Activated T-helper 1 cell treated with anti-CD3 and anti-CD28 coated beads, Interleukin-12 subunit alpha, Interleukin-12 subunit beta, Interleukin-2, Interleukin-4 antibody, amounts not matched to agents 30 ng/mL and 10 ng/mL and 1 ng/mL, durations not matched to agents 14 hours and 24 hours and 36 hours (primary cell): ENCODE results near the gene AGPAT3. TPM values are rescaled to one million over a fixed set of nuclear protein-coding genes. Genes with fewer than 3 reads are reported as not detected.
A peak's percentile ranks its signal among the peaks of the same experiment; 100 is the strongest.

Experiments
- DNase-seq: peaks from one replicate; pipeline ENCODE4 v3.0.0; 2021; ENCODE audit warnings: low spot score
- H3K27ac Mint-ChIP-seq: one replicate; pipeline ENCODE4 v1.8.0; 2021; ENCODE audit warnings: mild to moderate bottlenecking, mixed read lengths
- H3K27me3 Mint-ChIP-seq: one replicate; pipeline ENCODE4 v1.8.0; 2022; ENCODE audit warnings: mild to moderate bottlenecking, moderate library complexity, mixed read lengths; ENCODE audit not compliant: insufficient read depth
- H3K36me3 Mint-ChIP-seq: one replicate; pipeline ENCODE4 v1.8.0; 2021; ENCODE audit warnings: low read depth, mixed read lengths
- H3K4me1 Mint-ChIP-seq: one replicate; pipeline ENCODE4 v1.8.0; 2021; ENCODE audit warnings: low read depth, mixed read lengths
- H3K4me3 Mint-ChIP-seq: one replicate; pipeline ENCODE4 v1.8.0; 2021; ENCODE audit warnings: mild to moderate bottlenecking, moderate library complexity, mixed read lengths
- H3K9me3 Mint-ChIP-seq: one replicate; pipeline ENCODE4 v1.8.0; 2021; ENCODE audit warnings: mixed read lengths
- intact Hi-C: fragments of 100-400 bp; cut with micrococcal nuclease; formaldehyde crosslinking; loops from one replicate; pipeline ENCODE4 v1.15.1; 2024
- total RNA-seq: library from RNA; stranded (reverse); gene quantifications from 2 replicates; pipeline ENCODE4 v1.2.3, GENCODE V29; 2022

AGPAT3 gene
- total RNA-seq, 1 donor from 2014 or later: 127 TPM

- H3K4me1 Mint-ChIP-seq: no peaks in the 10 kb centered on the region
- H3K27me3 Mint-ChIP-seq: peaks cover 3% of the 10 kb centered on the region
- H3K27ac Mint-ChIP-seq: no peak overlapping the region
- H3K9me3 Mint-ChIP-seq: no peaks in the 10 kb centered on the region
- no peaks in the 10 kb centered on the region for H3K36me3 Mint-ChIP-seq
- no peak overlapping the region for H3K4me3 Mint-ChIP-seq
- no peak for DNase-seq
- intact Hi-C loops: no loop called here
Measured at GRCh38 chr21:43825936-43826622, 38.9 kb upstream of the AGPAT3 start.

DNA sequence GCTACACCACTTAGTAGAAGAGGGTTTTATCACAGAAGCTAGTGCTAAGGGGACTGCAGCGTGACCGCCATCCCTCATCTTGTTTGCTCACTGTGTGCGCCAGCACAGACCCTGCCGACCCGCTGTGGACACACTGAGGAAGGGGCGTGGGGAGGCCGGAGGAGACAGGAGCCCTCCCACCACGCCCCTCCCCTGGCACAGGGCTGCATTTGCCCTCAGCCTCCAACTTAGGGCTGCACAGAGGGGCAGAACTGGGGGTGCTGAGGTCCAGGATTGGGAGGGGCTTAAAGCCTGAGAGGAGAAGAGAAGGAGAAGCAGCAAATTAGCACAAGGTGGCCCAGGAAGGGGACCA lies 38.4 kb upstream of the AGPAT3 start:
- Mint-ChIP-seq H3K27me3 (peaks cover 3% of the 10 kb centered on the region), H3K36me3 (no peaks in the 10 kb centered on the region), H3K27ac (no peak overlapping the region)

GRCh38 chr21:43827015-43827611 lies 37.9 kb upstream of the AGPAT3 start:
- no peaks in the 10 kb centered on the region for H3K9me3 Mint-ChIP-seq
- H3K36me3 Mint-ChIP-seq: no peaks in the 10 kb centered on the region
- no peak overlapping the region for H3K27ac Mint-ChIP-seq
- no peak overlapping the region for H3K4me3 Mint-ChIP-seq
- no peaks in the 10 kb centered on the region for H3K4me1 Mint-ChIP-seq
- intact Hi-C loops: no loop called here
- peaks cover 3% of the 10 kb centered on the region for H3K27me3 Mint-ChIP-seq
- no peak for DNase-seq

More for the DNA sequence above, 38.4 kb upstream of the AGPAT3 start:
- H3K4me3 Mint-ChIP-seq: no peak overlapping the region
- no peak for DNase-seq
- H3K4me1 Mint-ChIP-seq: no peaks in the 10 kb centered on the region
- H3K9me3 Mint-ChIP-seq: no peaks in the 10 kb centered on the region
- intact Hi-C loops: no loop called here

DNA sequence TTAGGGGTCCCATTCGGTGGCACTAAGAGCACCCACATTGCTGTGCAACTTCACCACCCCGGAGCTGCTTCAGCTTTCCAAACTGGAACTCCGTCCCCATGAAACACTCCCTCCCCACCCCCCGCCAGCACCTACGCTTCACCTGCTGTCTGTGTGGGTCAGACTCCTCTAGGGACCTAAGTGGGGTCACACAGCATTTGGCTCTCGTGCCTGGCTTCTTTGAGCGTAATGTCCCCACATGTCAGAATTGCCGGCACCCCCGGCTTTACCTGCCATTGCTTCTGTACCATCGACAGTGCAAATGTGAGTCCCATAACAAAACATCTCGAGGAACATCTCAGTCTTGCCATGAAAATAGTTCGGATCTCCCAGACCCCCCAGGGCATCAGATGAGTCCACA lies 35.9 kb upstream of the AGPAT3 start:
- intact Hi-C loops: no loop called here
- no peak overlapping the region for H3K4me3 Mint-ChIP-seq
- no peaks in the 10 kb centered on the region for H3K9me3 Mint-ChIP-seq
- H3K36me3 Mint-ChIP-seq: no peaks in the 10 kb centered on the region
- DNase-seq: no peak
- peaks cover 8% of the 10 kb centered on the region for H3K27me3 Mint-ChIP-seq
- no peak overlapping the region for H3K27ac Mint-ChIP-seq
- no peaks in the 10 kb centered on the region for H3K4me1 Mint-ChIP-seq

DNA sequence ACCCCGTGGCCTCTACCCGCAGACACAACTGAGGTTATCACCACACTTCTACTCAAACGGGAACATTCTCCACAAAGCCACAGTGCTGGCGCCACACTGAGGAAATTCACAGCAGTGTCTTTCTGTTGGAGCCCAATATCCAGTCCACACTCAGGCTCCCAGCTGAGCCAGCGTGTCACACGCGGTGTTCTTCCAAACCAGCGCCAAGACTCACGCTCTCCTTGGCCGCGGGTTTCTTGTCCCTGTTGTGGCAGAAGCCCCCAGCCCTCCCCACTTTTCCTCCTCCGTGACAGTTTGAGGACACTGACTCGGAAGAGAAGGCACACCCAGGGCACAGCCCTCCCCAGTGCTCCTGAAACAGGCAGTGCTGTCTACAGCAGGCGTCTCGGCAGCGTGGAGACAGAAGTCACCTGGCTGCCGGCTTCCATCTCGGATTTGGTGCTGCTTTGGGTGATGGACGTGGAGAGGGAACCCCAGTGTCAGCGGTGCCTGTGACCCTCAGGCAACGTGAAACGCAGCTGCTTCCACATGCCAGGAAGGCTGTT lies 35.4 kb upstream of the AGPAT3 start:
- Mint-ChIP-seq H3K27ac (no peak overlapping the region), H3K36me3 (no peaks in the 10 kb centered on the region), H3K9me3 (no peaks in the 10 kb centered on the region), H3K27me3 (peaks cover 9% of the 10 kb centered on the region), H3K4me1 (peaks cover 3% of the 10 kb centered on the region), H3K4me3 (no peak overlapping the region)
- no peak for DNase-seq
- intact Hi-C loops: no loop called here

GRCh38 chr21:43832158-43832550 lies 32.9 kb upstream of the AGPAT3 start:
- Mint-ChIP-seq H3K4me1 (peaks cover 12% of the 10 kb centered on the region), H3K36me3 (no peaks in the 10 kb centered on the region), H3K27me3 (peaks cover 31% of the 10 kb centered on the region), H3K27ac (no peak overlapping the region), H3K9me3 (no peaks in the 10 kb centered on the region), H3K4me3 (no peak overlapping the region)
- intact Hi-C loops: no loop called here
- DNase-seq: no peak

DNA sequence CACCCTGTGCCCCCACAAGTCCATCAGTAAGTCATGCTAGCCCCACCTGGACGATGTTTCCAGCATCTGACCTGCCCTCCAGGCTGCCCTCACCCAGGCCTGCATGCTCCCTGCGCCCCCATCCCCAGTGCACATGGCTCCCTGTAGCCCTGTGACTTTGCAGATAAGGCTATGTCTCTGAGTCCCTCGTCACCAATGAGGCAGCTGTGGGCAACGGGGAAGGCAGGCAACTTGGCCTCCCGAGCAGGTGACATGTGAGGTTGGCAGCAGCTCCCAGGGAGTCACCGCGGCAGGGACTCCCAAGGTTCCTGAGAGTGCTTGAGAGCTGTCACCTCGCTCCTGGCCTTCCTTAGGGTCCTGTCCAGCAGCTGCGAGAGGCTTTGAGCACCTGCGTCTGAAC lies 32.4 kb upstream of the AGPAT3 start:
- H3K4me1 Mint-ChIP-seq: peaks cover 12% of the 10 kb centered on the region
- no peak overlapping the region for H3K27ac Mint-ChIP-seq
- H3K36me3 Mint-ChIP-seq: no peaks in the 10 kb centered on the region
- H3K9me3 Mint-ChIP-seq: no peaks in the 10 kb centered on the region
- H3K27me3 Mint-ChIP-seq: peaks cover 34% of the 10 kb centered on the region
- intact Hi-C loops: no loop called here
- no peak for DNase-seq
- no peak overlapping the region for H3K4me3 Mint-ChIP-seq

DNA sequence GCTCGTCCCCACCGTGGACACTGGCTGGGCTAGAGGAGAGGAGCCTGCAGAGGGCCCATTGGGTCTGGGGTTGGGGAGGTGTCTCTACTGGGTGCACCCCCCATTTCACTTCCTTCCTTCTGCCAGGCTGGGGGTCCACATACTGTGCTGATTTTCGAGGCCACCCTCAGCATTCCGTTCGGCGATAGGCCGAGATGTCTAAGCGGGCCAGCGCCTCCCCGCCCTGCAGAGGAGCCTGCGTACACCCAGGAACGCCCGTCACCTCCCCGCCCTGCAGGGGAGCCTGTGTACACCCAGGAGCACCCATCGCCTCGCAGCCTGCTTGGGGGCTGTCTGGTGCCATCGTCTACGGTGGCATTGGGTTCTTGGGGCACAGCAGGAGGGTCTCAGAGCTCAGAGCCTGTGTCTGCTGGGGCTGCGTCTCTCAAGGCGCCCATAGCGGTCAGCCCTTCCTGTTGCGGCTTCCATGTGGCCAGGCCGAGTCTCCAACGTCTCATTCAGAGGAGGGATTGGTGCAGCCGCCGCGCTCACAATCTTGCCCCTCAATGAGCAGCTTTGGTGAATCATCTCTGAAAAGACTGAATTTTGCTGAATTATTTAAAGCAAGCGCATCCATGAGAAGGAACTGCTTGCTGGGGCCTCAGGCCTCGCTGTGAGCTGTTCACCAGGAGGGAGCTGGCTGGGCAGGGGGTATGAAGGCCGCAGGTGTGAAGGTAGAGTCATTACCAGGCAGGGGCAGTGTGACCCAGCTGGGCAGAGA lies 30.7 kb upstream of the AGPAT3 start:
- no peak overlapping the region for H3K4me3 Mint-ChIP-seq
- intact Hi-C loops: no loop called here

GRCh38 chr21:43835050-43835449 lies 30.0 kb upstream of the AGPAT3 start:
- Mint-ChIP-seq H3K36me3 (no peaks in the 10 kb centered on the region), H3K27me3 (peaks cover 46% of the 10 kb centered on the region), H3K4me3 (no peak overlapping the region), H3K9me3 (no peaks in the 10 kb centered on the region), H3K27ac (no peak overlapping the region), H3K4me1 (peaks cover 19% of the 10 kb centered on the region)
- no peak for DNase-seq
- intact Hi-C loops: no loop called here

More for the DNA sequence above, 30.7 kb upstream of the AGPAT3 start:
- no peaks in the 10 kb centered on the region for H3K36me3 Mint-ChIP-seq
- peaks cover 46% of the 10 kb centered on the region for H3K27me3 Mint-ChIP-seq
- H3K9me3 Mint-ChIP-seq: no peaks in the 10 kb centered on the region
- no peak for DNase-seq
- no peak overlapping the region for H3K27ac Mint-ChIP-seq
- H3K4me1 Mint-ChIP-seq: peaks cover 19% of the 10 kb centered on the region

- H3K27ac Mint-ChIP-seq: no peak overlapping the region
- no peaks in the 10 kb centered on the region for H3K36me3 Mint-ChIP-seq
- no peak overlapping the region for H3K4me3 Mint-ChIP-seq
Measured at GRCh38 chr21:43835861-43836260, 29.2 kb upstream of the AGPAT3 start.

GRCh38 chr21:43836616-43837015 lies 28.4 kb upstream of the AGPAT3 start:
- DNase-seq: no peak
- peaks cover 46% of the 10 kb centered on the region for H3K27me3 Mint-ChIP-seq
- H3K36me3 Mint-ChIP-seq: no peaks in the 10 kb centered on the region
- H3K4me1 Mint-ChIP-seq: peaks cover 19% of the 10 kb centered on the region
- no peaks in the 10 kb centered on the region for H3K9me3 Mint-ChIP-seq
- H3K4me3 Mint-ChIP-seq: no peak overlapping the region
- no peak overlapping the region for H3K27ac Mint-ChIP-seq
- intact Hi-C loops: no loop called here

More at GRCh38 chr21:43835861-43836260, 29.2 kb upstream of the AGPAT3 start:
- DNase-seq: no peak
- peaks cover 19% of the 10 kb centered on the region for H3K4me1 Mint-ChIP-seq
- peaks cover 46% of the 10 kb centered on the region for H3K27me3 Mint-ChIP-seq
- H3K9me3 Mint-ChIP-seq: no peaks in the 10 kb centered on the region
- intact Hi-C loops: no loop called here

DNA sequence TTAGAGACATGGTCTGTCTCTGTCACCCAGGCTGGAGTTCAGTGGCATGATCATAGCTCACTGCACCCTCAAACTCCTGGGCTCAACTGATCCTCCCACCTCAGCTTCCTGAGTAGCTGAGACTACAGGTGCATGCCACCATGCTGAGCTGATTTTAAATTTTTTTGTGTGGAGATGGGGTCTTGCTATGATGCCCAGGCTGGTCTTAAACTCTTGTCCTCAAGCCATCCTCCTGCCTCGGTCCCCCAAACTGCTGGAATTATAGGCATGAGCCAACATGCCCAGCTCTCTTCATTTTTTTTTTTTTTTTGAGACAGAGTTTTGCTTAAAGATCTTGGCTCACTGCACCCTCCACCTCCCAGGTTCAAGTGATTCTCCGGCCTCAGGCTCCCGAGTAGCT lies 24.8 kb upstream of the AGPAT3 start:
- peaks cover 17% of the 10 kb centered on the region for H3K4me1 Mint-ChIP-seq
- intact Hi-C loops: no loop called here
- no peak for DNase-seq
- H3K27ac Mint-ChIP-seq: no peak overlapping the region
- H3K36me3 Mint-ChIP-seq: no peaks in the 10 kb centered on the region
- peaks cover 4% of the 10 kb centered on the region for H3K9me3 Mint-ChIP-seq
- H3K27me3 Mint-ChIP-seq: peaks cover 34% of the 10 kb centered on the region
- H3K4me3 Mint-ChIP-seq: no peak overlapping the region

- Mint-ChIP-seq H3K27me3 (peaks cover 12% of the 10 kb centered on the region), H3K36me3 (no peaks in the 10 kb centered on the region), H3K27ac (peak overlapping the region; percentile 65), H3K4me1 (peaks cover 14% of the 10 kb centered on the region), H3K9me3 (peaks cover 4% of the 10 kb centered on the region), H3K4me3 (peak overlapping the region; percentile 25)
- DNase-seq: no peak
- intact Hi-C loops: loop anchor here (2.0 kb wide), 2 partner anchors 50 to 74 kb away; no protein-coding TSS in a partner anchor
Measured at GRCh38 chr21:43842742-43843141, 22.3 kb upstream of the AGPAT3 start.
